GM10266 (cell line): ENCODE data around the gene GPRC5C.

ENCODE experiments used
- DNase-seq: peaks from one replicate; pipeline ENCODE4 v3.0.0; 2012; ENCODE audit errors: extremely low spot score
- TF ChIP-seq, protein P1 (sequence below): IDR thresholded peaks from 2 replicates; pipeline ENCODE4 v1.5.1; 2012; ENCODE audit warnings: mild to moderate bottlenecking, low read depth; ENCODE audit not compliant: control insufficient read depth, insufficient read depth; ENCODE audit errors: missing control alignments

Gene GPRC5C

DNA sequence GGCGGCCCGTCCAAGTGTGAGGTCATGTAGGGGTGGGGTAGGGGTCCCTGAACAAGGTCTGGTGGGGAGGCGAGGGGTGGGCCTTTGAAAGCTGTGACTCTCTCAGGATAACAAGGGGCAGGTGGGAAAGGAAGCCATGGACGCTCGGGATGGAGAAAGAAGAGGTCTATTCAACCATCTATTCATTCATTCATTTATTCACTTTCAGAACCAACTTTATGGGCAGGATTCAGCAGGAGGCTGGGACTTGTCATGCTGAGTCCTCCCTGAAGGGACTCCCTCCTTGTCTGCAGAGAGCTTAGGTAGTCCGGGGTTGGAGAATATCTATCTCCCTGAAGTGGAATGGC lies 25.9 kb downstream of the GPRC5C start:
- TF ChIP-seq, protein P1, sequence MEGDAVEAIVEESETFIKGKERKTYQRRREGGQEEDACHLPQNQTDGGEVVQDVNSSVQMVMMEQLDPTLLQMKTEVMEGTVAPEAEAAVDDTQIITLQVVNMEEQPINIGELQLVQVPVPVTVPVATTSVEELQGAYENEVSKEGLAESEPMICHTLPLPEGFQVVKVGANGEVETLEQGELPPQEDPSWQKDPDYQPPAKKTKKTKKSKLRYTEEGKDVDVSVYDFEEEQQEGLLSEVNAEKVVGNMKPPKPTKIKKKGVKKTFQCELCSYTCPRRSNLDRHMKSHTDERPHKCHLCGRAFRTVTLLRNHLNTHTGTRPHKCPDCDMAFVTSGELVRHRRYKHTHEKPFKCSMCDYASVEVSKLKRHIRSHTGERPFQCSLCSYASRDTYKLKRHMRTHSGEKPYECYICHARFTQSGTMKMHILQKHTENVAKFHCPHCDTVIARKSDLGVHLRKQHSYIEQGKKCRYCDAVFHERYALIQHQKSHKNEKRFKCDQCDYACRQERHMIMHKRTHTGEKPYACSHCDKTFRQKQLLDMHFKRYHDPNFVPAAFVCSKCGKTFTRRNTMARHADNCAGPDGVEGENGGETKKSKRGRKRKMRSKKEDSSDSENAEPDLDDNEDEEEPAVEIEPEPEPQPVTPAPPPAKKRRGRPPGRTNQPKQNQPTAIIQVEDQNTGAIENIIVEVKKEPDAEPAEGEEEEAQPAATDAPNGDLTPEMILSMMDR = no peak
- DNase-seq = no peak

DNA sequence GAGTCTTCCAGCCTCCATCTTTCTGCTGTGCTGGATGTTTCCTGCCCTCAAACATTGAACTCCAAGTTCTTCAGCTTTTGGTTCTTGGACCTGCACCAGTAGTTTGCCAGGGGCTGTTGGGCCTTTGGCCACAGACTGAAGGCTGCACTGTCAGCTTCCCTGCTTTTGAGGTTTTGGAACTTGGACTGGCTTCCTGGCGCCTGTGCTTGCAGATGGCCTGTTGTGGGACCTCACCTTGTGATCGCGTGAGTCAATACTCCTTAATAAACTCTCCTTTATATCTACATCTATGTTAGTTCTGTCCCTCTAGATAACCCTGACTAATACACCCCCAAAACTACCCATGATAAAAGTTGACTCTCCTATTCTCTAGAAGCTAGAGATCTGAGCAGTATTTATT lies 26.9 kb downstream of the GPRC5C start:
- TF ChIP-seq, protein P1 = no peak
- DNase-seq = no peak

GRCh38 chr17:74459622-74460021 lies 27.7 kb downstream of the GPRC5C start:
- TF ChIP-seq, protein P1 = no peak
- DNase-seq = no peak

- no peak for DNase-seq
- TF ChIP-seq, protein P1 = peak; percentile 45
These were observed 28.4 kb downstream of the GPRC5C start for GRCh38 chr17:74460241-74460640.

DNA sequence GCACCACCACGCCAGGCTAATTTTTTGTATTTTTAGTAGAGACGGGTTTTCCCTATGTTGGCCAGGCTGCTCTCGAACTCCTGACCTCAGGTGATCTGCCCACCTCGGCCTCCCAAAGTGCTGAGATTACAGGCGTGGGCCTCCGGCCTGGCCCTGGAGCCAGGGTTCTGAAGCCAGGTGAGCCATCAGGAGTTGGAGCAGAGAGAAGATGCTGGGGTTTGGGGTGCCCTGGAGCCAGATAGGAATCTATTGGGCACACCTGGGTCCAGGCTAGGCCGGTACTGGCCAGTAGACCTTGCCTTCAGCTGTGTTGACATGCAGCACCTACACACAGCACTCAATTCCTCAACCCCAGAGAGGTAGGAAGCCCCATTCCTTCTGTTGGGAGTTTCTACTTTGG lies 29.1 kb downstream of the GPRC5C start:
- DNase-seq = no peak
- TF ChIP-seq, protein P1 = no peak

DNA sequence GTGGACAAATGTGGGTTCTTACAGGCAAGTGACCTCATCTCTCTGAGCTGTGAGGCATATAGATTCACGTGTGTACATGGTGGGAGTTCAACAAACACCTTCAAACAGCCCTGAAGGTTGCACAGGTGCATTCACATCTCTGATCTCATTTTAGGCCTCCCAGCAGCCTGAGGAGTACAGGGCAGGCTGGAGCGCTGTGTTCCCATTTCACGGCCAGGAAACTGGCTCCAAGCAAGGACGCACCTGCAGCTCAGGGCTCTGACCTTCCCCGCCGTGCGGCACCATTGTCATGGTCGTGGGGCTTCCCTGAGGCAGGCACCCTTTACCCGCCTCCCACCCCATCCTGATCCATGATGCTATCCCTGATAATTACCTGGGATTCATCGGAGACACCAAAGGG lies 29.7 kb downstream of the GPRC5C start:
- DNase-seq = no peak
- TF ChIP-seq, protein P1 = no peak

DNA sequence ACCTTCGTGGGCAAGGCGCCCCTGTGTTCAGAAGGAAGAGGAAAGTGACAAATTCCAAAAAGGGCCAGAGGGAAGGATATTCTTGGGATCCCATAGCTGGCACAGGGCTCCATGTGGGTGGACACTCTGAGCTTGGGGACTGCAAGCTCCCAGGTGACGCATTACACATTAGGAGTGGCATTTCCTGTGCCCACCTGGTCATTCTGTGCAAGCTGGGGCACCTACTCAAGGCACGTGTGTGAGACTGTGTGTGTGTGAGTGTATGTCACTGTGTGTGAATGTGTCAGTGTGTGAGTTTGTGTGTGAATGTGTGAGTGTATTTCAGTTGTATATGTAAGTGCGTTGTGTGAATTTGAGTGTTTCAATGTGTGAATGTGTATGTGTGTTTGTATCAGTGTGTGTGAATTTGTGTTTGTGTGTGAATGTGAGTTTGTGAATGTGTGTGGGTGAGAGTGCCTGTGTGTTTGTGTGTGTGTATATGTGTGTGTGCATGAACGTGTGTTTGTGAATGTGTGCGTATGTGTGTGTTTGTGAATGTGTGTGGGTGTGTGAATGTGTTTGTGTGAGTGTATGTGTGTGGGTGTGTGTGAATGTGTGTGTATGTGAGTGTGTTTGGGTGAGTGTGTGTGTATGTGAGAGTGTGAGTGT lies 33.0 kb downstream of the GPRC5C start:
- TF ChIP-seq, protein P1 = no peak
- DNase-seq = no peak
